Right ventricle myocardium superior (tissue), 1 donor: ENCODE measurements around the gene RHOF. TPM values are rescaled to one million over a fixed set of nuclear protein-coding genes. Genes with fewer than 3 reads are reported as not detected.

Experiments used
- ATAC-seq: fragments of 200-7000 bp; cut with Tn5 transposase; one replicate; pipeline ENCODE4 v1.9.1; 2020; ENCODE audit warnings: mild to moderate bottlenecking; ENCODE audit not compliant: poor library complexity
- DNase-seq: peaks from one replicate; pipeline ENCODE4 v3.0.0-alpha.2; 2020
- intact Hi-C: fragments of 100-400 bp; cut with DNase I; formaldehyde crosslinking; loops from one replicate; pipeline ENCODE4 v1.11.2; 2022
- total RNA-seq: library from RNA; stranded (reverse); fragmentation: NEBNext Ultra II Directional; extraction: Animal tissue kit (Norgen Biotek cat#: 25700); gene quantifications from one replicate; pipeline ENCODE4 v1.2.1, GENCODE V29; 2021
- donor health status: DM: no; HTN: yes; CAD: no; lungs with severe emphysema.

RHOF gene
- total RNA-seq, 1 donor from 2014 or later, result 41.8 TPM

DNA sequence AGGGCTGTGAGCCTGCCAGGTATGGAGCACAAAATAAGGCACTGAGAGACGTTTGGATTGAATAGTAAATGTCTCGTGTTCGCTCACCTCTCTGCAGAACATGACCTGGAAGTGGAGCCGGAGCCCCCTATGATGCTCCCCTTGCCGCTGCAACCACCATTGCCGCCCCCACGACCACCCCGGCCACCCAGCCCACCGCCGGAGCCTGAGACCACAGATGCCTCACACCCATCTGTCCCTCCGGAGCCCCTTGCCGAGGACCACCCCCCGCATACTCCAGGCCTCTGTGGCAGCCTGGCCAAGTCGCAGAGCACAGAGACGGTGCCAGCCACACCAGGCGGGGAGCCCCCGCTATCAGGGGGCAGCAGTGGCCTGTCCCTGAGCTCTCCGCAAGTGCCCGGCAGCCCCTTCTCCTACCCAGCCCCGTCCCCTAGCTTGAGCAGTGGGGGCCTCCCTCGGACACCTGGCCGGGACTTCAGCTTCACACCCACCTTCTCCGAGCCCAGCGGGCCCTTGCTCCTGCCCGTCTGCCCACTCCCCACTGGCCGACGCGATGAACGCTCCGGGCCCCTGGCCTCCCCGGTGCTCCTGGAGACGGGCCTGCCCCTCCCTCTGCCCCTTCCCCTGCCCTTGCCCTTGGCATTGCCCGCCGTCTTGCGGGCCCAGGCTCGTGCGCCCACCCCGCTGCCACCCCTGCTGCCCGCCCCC lies 29.1 kb upstream of the RHOF start:
- DNase-seq (peak; percentile 27), ATAC-seq (no peak)
- intact Hi-C loops, result no loop called here

DNA sequence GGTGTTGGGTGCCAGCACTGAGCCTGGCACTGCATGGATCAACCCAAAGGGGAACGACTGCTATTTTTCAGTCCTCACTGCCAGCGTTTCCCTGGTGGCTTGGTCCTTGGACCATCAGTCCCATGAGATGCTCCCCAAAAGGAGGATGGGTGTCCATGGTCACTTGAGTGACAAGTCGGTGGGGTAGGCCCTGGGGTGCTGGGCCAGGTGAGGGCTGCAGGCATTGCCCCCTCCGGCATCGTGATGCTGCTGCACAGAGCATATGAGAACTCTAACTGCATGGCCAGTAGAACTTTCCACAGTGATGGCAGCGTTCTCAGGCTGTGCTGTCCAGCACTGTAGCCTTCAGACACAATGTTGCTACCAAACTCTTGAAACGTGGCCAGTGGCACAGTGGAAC lies 26.6 kb upstream of the RHOF start:
- intact Hi-C loops, result no loop called here
- DNase-seq (no peak), ATAC-seq (no peak)

DNA sequence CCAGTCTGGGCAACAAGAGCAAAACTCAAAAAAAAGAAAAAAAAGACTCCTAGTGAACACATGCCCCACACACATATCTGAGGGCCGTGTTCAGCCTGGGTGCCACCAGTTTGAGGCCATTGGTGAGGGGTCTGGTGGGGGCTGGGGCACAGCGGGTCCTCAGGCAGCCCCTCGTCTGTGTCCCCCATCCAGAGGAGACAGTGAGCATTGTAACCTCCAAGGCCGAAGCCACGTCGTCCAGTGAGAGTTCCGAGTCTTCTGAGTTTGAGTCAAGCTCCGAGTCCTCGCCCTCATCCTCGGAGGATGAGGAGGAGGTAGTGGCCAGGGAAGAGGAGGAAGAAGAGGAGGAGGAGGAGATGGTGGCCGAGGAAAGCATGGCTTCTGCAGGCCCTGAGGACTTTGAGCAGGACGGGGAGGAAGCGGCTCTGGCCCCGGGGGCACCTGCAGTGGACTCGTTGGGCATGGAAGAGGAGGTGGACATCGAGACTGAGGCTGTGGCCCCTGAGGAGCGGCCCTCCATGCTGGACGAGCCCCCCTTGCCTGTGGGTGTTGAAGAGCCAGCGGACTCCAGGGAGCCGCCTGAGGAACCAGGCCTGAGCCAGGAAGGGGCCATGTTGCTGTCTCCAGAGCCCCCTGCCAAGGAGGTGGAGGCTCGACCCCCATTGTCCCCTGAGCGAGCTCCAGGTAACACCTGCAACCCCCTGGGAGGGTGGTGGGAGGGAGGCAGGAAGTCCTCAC lies 25.9 kb upstream of the RHOF start:
- DNase-seq (no peak), ATAC-seq (no peak)
- intact Hi-C loops, result no loop called here

DNA sequence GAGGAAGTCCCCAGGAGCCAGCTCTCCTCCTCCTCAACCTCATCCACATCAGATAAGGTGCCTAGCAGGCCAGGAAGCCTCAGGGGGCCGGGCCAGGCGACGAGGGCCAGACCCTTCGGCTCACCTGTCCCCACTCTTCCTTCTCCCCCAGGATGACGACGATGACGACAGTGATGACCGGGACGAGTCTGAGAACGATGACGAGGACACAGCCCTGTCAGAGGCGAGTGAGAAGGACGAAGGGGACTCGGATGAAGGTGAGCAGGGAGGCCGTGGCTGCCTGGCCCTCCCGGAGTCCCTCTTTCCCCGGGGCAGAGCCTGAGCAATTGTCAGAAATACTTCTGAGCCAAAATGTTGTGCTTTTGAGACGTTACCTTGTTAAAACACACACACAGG lies 24.2 kb upstream of the RHOF start:
- intact Hi-C loops, result no loop called here
- ATAC-seq (no peak), DNase-seq (peak; percentile 19)

DNA sequence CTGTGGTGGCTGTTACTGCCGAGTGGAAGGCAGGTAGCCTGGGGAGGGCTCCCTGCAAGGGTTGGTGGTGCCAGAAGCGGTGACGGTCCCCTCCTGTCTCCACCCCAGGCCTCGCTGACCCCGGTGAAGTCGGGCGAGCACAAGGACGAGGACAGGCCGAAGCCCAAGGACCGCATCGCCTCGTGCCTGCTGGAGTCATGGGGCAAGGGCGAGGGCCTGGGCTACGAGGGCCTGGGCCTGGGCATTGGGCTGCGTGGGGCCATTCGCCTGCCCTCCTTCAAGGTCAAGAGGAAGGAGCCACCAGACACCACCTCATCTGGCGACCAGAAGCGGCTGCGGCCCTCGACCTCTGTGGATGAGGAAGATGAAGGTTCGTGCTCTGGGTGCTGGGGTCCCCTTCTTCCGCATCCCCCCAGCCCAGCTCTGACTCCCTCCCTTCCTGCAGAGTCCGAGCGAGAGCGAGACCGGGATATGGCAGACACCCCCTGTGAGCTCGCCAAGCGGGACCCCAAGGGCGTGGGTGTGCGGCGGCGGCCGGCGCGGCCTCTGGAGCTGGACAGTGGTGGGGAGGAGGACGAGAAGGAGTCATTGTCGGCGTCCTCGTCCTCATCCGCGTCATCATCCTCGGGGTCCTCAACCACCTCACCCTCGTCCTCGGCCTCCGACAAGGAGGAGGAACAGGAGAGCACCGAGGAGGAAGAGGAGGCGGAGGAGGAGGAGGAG lies 23.6 kb upstream of the RHOF start:
- DNase-seq, result peak; percentile 31
- no peak for ATAC-seq
- intact Hi-C loops, result no loop called here

DNA sequence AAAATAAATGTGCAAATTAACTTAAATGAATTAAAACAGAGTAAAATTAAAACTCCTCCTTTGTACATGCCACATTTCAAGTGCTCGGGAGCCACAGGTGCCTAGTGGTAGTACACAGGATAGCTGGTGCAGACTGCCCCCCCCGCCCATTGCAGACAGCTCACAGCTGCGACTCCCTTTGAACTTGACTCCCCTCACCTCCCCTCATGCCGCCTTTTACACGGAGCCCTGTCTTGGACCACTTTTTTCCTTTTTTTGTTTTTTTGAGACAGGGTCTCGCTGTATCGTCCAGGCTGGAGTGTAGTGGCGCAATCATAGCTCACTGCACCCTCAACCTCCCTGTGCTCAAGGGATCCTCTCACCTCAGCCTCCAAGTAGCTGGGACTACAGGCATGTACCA lies 21.8 kb upstream of the RHOF start:
- no peak for ATAC-seq
- intact Hi-C loops, result no loop called here
- peak; percentile 24 for DNase-seq

DNA sequence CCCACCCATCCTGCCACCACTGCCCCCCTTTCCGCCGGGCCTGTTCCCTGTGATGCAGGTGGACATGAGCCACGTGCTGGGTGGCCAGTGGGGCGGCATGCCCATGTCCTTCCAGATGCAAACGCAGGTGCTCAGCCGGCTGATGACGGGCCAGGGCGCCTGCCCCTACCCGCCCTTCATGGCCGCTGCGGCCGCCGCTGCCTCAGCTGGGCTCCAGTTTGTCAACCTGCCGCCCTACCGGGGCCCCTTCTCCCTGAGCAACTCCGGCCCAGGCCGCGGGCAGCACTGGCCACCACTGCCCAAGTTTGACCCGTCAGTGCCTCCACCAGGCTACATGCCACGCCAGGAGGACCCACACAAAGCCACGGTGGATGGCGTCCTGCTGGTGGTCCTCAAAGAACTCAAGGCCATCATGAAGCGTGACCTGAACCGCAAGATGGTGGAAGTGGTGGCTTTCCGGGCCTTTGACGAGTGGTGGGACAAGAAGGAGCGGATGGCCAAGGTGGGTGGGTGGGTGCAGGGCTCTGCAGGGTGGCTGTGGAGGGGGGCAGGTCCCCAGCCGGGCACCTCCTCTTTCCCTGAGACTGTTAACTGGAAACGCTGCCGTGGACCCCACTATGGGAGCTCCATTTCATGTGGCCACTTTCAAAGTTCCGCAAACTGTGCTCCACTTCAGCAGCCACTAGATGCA lies 21.1 kb upstream of the RHOF start:
- ATAC-seq, result no peak
- intact Hi-C loops, result no loop called here
- peak; percentile 45 for DNase-seq

DNA sequence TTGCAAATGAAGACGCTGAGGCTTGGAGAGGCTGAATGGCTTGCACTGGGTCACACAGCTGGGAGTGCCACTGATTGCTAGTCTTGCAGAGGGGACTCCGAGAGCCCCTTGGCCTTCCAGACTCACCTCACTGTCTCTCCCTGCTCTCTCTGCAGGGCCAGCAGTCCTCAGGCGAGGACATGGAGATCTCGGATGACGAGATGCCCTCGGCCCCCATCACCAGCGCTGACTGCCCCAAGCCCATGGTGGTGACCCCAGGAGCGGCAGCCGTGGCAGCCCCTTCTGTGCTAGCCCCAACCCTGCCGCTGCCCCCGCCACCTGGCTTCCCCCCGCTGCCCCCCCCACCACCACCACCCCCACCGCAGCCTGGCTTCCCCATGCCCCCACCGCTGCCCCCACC lies 20.5 kb upstream of the RHOF start:
- DNase-seq (peak; percentile 22), ATAC-seq (no peak)
- intact Hi-C loops, result loop anchor here (2.0 kb wide), 1 partner anchor 19 kb away; no protein-coding TSS in a partner anchor

DNA sequence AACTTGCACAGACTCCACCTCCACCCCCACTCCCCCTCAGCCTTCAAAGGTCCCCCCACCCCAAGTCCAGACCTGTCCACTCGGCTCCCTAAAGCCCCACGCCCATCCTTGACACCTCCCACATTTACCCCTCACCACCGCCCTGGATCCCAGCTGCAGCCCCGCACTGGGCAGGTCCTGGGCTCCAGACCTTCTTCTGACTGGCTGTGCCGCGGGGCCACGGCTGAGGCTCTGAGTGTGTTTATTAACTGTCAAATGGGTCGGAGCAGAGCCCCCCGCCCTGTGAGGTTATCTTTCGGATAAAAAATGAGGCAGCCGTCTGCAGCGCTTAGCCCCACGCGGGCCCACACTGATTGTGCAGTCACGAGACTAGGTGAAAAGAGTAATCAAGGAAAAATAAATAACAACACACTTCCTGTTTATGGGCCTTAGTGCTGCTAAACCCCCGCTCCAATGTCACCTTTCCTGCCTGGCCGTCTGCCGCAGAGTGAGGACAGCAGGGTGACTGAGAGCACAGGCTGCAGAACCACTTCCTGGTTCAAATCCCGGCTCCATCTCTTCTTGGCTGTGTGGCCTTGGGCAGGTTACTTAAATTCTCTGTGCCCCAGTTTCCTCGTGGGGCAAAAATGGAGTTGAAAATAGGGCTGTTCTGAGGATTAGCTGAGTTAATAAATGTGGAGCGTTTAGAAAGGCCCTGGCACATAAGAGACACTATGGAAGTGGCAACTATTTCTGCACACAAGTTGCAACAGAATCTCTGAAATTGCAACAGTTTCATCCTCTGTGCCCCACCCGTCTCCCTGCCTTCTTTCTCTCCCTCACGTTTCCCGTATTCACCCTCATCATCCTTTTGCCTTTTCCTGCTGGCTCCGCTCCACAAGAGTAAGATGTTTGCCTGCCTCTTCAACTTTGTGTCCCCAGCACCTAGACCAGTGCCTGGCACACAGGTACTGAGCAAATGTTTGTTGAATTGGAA lies 19.7 kb upstream of the RHOF start:
- ATAC-seq (peak; percentile 6), DNase-seq (peak; percentile 47)
- intact Hi-C loops, result loop anchor here (2.0 kb wide), 1 partner anchor 18 kb away; no protein-coding TSS in a partner anchor

DNA sequence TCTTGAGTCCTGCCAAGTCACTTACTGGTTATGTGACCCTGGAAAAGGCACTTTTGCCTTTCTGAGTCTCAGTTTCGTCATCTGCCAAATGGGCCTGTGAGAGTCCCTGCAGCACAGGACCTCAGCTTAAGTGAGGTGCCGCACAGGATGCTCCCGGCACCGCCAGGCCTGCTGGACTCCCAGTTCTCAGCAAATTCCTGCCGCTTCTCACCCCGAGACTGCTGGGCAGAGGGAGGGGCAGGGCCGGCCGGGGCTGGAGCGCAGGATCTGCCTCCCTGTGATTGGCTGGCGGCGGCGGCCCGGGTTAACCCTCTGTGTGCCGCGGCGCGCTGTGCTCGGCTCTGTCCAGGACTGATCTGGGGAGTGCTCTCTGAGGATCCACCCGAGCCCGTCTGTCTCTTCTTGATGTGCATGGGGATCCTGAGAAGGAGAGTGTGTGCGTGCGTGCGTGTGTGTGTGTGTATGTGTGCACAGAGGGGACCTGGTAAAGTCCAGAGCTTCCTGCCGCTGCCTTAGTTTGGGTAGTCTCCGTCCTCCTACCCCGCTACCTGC lies 18.9 kb upstream of the RHOF start:
- DNase-seq (peak; percentile 85), ATAC-seq (peak; percentile 91)
- intact Hi-C loops, result loop anchor here (2.0 kb wide), 1 partner anchor 18 kb away; no protein-coding TSS in a partner anchor

DNA sequence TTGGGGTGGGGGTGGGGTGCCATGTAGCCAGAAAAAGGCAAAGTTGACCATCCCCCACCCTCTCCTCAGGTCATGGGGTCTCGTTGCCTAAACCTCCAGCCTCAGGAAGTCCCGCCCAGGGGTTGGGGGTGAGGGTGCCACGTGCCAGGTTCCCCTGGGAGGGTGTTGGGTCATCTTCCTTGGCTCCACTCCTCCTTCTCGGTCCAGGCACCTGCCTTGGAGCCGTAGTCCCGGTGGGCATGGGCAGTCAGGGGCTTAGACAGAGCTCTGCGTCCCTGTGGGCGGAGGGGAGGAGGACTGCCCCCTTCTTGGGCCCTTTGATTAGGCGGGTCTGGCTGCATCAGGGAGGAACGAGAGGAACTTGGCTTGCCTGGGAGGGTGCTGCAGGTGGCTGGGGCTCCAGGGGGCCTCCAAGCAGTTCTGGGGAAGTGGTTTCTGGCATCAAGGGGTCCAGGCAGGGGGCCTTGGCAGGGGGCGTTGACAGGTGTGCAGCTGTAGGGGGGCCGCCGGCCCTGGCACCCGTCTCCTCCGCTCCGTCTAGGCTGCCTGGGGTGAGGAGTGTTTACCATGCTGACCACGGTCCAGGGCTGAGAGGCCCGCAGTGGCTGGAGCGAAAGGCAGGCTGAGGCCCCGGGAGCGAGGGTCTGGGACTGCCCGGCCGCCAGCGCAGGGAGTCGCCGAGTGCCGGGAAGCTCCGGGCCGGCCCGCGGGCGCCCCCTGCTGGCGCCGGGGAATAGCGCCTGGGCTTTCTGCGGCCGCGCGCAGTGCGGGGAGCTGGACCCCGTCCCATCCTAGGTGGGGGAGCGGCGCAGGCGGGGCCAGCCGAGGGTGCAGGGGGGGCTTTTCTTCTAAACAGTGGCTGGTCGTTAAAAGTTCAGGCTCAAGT lies 18.2 kb upstream of the RHOF start:
- peak; percentile 94 for ATAC-seq
- peak; percentile 84 for DNase-seq
- intact Hi-C loops, result loop anchor here (2.0 kb wide), 1 partner anchor 17 kb away; no protein-coding TSS in a partner anchor

DNA sequence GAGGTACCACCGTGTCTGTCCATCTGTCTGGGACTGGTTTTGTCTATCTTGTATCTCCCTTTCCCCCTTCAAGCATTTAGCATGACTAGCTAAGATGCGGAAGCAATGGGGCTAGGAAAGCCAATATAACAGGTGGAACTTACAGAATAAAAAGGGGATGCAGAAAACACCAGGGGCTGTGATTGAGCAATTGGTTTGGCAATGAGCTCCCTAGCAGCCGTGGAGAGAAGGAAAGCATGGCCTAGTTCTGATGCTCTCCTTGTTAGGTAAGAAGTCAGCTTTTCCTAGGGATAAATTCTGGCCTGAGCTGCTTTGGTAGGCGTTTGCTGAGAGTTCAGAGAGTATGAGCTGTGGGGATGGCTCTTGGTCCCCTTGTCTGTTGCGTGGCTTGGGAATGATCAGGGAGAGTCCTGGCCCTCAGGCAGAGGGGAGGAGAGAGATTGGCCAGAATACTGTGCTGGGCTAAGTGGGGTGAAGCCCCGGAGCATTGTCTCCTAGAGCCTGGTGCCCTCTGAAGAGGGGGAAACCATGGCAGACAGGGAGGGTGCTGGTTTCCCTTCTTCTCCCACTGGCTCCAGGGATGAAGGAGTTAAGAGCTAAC lies 17.4 kb upstream of the RHOF start:
- no peak for ATAC-seq
- intact Hi-C loops, result no loop called here
- DNase-seq, result no peak

DNA sequence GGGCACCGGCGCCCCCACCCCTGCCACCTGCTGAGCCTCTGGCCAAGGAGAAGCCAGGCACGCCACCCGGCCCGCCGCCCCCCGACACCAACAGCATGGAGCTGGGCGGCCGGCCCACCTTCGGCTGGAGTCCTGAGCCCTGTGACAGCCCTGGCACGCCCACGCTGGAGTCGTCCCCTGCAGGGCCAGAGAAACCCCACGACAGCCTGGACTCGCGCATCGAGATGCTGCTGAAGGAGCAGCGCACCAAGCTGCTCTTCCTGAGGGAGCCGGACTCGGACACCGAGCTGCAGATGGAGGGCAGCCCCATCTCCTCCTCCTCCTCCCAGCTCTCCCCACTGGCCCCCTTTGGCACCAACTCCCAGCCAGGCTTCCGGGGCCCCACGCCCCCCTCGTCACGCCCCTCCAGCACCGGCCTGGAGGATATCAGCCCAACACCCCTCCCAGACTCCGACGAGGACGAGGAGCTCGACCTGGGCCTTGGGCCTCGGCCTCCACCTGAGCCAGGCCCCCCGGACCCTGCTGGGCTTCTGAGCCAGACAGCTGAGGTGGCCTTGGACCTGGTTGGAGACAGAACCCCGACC lies 16.8 kb upstream of the RHOF start:
- intact Hi-C loops, result no loop called here
- no peak for DNase-seq
- no peak for ATAC-seq

DNA sequence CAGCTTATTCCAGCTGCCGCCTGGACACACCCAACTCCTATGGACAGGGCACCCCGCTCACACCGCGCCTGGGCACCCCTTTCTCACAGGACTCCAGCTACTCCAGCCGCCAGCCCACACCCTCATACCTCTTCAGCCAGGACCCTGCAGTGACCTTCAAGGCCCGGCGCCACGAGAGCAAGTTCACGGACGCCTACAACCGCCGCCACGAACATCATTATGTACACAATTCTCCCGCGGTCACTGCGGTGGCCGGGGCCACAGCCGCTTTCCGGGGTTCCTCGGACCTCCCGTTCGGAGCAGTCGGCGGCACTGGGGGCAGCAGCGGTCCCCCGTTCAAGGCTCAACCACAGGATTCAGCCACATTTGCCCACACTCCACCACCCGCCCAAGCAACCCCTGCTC lies 16.2 kb upstream of the RHOF start:
- ATAC-seq (no peak), DNase-seq (no peak)
- intact Hi-C loops, result no loop called here

DNA sequence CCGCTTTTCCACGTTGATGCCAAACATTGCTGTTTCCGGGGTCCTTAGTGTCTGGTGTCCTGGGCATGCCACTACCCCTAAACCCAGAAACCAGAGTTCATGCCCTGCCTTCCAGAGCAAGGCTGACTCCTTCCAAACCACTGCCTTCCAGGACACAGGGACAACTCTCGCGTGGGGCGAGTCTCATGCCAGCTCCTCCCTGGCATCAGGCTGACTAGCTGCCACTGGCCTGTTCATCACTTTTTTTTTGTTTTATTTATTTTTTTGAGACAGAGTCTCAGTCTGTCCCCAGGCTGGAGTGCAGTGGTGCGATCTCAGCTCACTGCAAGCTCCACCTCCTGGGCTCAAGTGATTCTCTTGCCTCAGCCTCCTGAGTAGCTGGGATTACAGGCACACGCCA lies 15.1 kb upstream of the RHOF start:
- intact Hi-C loops, result no loop called here
- DNase-seq (no peak), ATAC-seq (no peak)
